OCI-LY3 (cell line): ENCODE measurements around the gene LSP1.
A peak's percentile ranks its signal among the peaks of the same experiment; 100 is the strongest.

Experiments used
- H2AFZ ChIP-seq: fragments of 200-600, 300-600 bp; shearing (Covaris generic); 2 replicates; pipeline ENCODE4 v1.6.0; 2014; ENCODE audit warnings: antibody characterized with exemption, low read depth, low read length
- H3K27ac ChIP-seq: fragments of 200-600, 300-600 bp; sonication (generic); 2 replicates; pipeline ENCODE4 v1.5.1; 2014; ENCODE audit warnings: mild to moderate bottlenecking, low read length, moderate library complexity, mixed read lengths
- H3K27me3 ChIP-seq: fragments of 200-600, 300-600 bp; sonication (generic); 2 replicates; pipeline ENCODE4 v1.6.1; 2014; ENCODE audit warnings: low read depth, low read length, mixed read lengths
- H3K36me3 ChIP-seq: fragments of 200-600, 300-600 bp; sonication (generic); replicated peaks from 2 replicates; pipeline ENCODE3; 2014; ENCODE audit warnings: low read depth, low read length, mixed read lengths
- H3K4me1 ChIP-seq: fragments of 300-600, 200-600 bp; sonication (generic); 2 replicates; pipeline ENCODE4 v1.6.1; 2014; ENCODE audit warnings: low read length, mixed read lengths
- H3K4me2 ChIP-seq: fragments of 200-600, 300-600 bp; sonication (generic); 2 replicates; pipeline ENCODE4 v1.6.1; 2014; ENCODE audit warnings: low read length, mixed read lengths
- H3K4me3 ChIP-seq: fragments of 300-600, 200-600 bp; sonication (generic); 2 replicates; pipeline ENCODE4 v1.5.1; 2014; ENCODE audit warnings: antibody characterized with exemption, mild to moderate bottlenecking, low read length, moderate library complexity
- H3K79me2 ChIP-seq: fragments of 300-600, 200-600 bp; shearing (Covaris generic); 2 replicates; pipeline ENCODE4 v1.6.1; 2014; ENCODE audit warnings: mild to moderate bottlenecking, low read length, mixed read lengths
- H3K9ac ChIP-seq: fragments of 300-600, 200-600 bp; shearing (Covaris generic); 2 replicates; pipeline ENCODE4 v1.6.0; 2014; ENCODE audit warnings: mild to moderate bottlenecking, low read length, moderate library complexity
- H3K9me3 ChIP-seq: fragments of 200-600, 300-600 bp; shearing (Covaris generic); 2 replicates; pipeline ENCODE4 v1.6.1; 2014; ENCODE audit warnings: low read length, mixed read lengths; ENCODE audit not compliant: insufficient read depth
- H4K20me1 ChIP-seq: fragments of 200-600, 300-600 bp; sonication (generic); 2 replicates; pipeline ENCODE4 v1.6.1; 2016; ENCODE audit warnings: low read length, mixed read lengths; ENCODE audit not compliant: insufficient read depth
- CTCF ChIP-seq: fragments of 200-600, 300-600 bp; sonication (generic); IDR thresholded peaks from 2 replicates; pipeline ENCODE4 v1.5.1; 2014; ENCODE audit warnings: antibody characterized with exemption, low read length, low read depth
- EZH2phosphoT487 ChIP-seq: fragments of 200-600 bp; shearing (Covaris generic); IDR thresholded peaks from 2 replicates; pipeline ENCODE4 v1.6.1; 2018; ENCODE audit warnings: antibody characterized with exemption, mixed run types, low read depth

The LSP1 gene

GRCh38 chr11:1892558-1892957 is 39.7 kb downstream of the LSP1 start:
- Histone ChIP-seq H3K36me3 (peaks cover 13% of the 10 kb centered on the region), H3K4me2 (no peak overlapping the region), H3K79me2 (no peaks in the 10 kb centered on the region), H3K27ac (no peak overlapping the region), H4K20me1 (peaks cover 28% of the 10 kb centered on the region), H3K4me1 (peaks cover 11% of the 10 kb centered on the region), H3K4me3 (no peak overlapping the region), H2AFZ (no peak overlapping the region), H3K9me3 (no peaks in the 10 kb centered on the region), H3K9ac (no peak overlapping the region), H3K27me3 (peaks cover 11% of the 10 kb centered on the region)
- TF ChIP-seq CTCF = no peak

- TF ChIP-seq EZH2phosphoT487 (no peak), CTCF (no peak)
- Histone ChIP-seq H3K4me1 (peaks cover 11% of the 10 kb centered on the region), H3K27me3 (peaks cover 13% of the 10 kb centered on the region), H3K9me3 (no peaks in the 10 kb centered on the region), H3K4me2 (no peak overlapping the region), H2AFZ (no peak overlapping the region), H3K36me3 (peaks cover under 1% of the 10 kb centered on the region), H3K9ac (no peak overlapping the region), H3K4me3 (no peak overlapping the region), H3K27ac (no peak overlapping the region), H3K79me2 (no peaks in the 10 kb centered on the region), H4K20me1 (peaks cover 19% of the 10 kb centered on the region)
These were observed 40.9 kb downstream of the LSP1 start for GRCh38 chr11:1893581-1894359.

DNA sequence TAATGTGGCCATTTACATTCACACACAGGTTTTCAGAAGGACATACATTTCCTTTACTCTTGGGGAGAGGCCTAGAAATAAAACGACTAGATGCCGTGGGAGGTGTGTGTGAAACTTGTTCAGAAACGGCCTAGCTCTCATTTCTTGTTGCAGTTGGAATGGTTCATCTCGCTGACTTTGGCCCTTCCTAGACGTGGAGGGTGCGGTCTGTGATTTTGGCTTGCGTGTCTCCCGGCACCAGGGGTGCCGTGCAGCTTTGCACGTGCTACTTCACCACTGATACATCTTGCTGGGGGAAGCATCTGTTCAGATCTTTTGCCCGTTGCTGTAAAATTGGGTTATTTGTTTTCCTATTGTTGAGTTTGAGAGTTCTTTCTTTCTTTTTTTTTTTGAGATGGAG is 41.9 kb downstream of the LSP1 start:
- H3K4me3 ChIP-seq = no peak overlapping the region
- H3K27ac ChIP-seq = no peak overlapping the region
- H3K79me2 ChIP-seq = no peaks in the 10 kb centered on the region
- H3K9me3 ChIP-seq = no peaks in the 10 kb centered on the region
- TF ChIP-seq EZH2phosphoT487 (no peak), CTCF (no peak)
- no peak overlapping the region for H2AFZ ChIP-seq
- peaks cover 15% of the 10 kb centered on the region for H4K20me1 ChIP-seq
- no peaks in the 10 kb centered on the region for H3K36me3 ChIP-seq
- no peak overlapping the region for H3K9ac ChIP-seq
- H3K27me3 ChIP-seq = peaks cover 19% of the 10 kb centered on the region
- H3K4me2 ChIP-seq = no peak overlapping the region
- peaks cover 11% of the 10 kb centered on the region for H3K4me1 ChIP-seq

- Histone ChIP-seq H3K36me3 (no peaks in the 10 kb centered on the region), H3K9me3 (no peaks in the 10 kb centered on the region), H4K20me1 (peaks cover 6% of the 10 kb centered on the region; the same call in 1 of the 2 replicates), H3K79me2 (no peaks in the 10 kb centered on the region), H3K4me1 (peaks cover 11% of the 10 kb centered on the region), H3K27me3 (peaks cover 19% of the 10 kb centered on the region), H3K4me2 (peak overlapping the region; percentile 70), H2AFZ (peak overlapping the region; percentile 61), H3K4me3 (peak overlapping the region; percentile 64), H3K9ac (peak overlapping the region; percentile 28), H3K27ac (no peak overlapping the region)
- TF ChIP-seq CTCF = no peak
- TF ChIP-seq EZH2phosphoT487 = no peak
These were observed 43.6 kb downstream of the LSP1 start for GRCh38 chr11:1896468-1896867.
